HG03103 (cell line): ENCODE measurements around the gene XCL2.
A peak's percentile ranks its signal among the peaks of the same experiment; 100 is the strongest.
"Not testable (repeated sequence)": the region's sequence is repeated elsewhere in the genome, so short reads cannot be mapped to it uniquely, and the experiment has no call there.

Experiments
- ATAC-seq: cut with Tn5 transposase; IDR thresholded peaks from one replicate; pipeline ENCODE4 v1.9.1; 2021; ENCODE audit warnings: low read depth; ENCODE audit not compliant: unreplicated experiment

Gene XCL2

DNA sequence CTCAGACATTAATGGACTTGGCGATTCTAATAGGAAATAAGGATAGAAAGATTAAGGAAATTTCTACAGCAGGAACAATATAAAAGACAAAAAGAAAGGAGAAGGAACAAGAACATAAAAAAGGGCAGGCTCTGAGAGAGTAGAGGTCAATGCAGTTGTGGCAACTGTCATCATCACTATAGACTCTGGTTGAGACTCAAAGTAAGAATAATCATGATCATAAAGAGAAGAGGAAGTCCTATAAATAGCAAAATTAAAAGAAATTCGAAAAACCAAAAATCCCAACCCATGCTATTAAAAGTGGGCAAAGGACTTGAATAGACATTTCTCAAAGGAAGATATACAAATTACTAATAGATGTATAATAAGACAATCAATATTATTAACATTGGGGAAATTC lies 18.2 kb upstream of the XCL2 start:
- no peak for ATAC-seq

- no peak for ATAC-seq
Observed at GRCh38 chr1:168560370-168560769, 16.6 kb upstream of the XCL2 start.

GRCh38 chr1:168556647-168557046 lies 12.8 kb upstream of the XCL2 start:
- ATAC-seq: no peak

DNA sequence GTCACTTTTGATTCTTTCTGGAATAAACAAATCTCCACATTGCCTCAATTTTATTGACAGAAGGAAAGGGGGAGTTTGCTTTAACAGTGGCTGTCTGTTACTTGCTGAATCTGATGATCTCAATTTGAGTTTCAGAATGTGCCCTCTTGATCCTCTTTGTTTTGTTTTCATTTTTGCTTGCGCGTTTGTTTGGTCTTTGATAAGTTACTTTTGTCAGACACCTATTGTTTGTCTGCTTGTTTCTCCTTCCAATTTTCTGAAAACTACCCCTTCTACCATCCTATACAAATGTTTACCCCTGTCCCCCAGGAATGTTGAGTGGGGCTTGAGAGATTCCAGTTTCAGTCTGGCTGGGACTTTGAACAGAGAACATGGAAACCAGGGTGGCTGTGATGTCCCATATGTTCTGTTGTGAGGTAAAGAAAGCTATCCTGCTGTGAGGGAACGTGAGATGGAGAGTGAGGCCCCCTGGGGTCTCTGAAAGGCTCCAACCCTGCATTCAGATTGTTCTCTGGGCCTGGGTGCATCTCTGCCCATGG lies 11.8 kb upstream of the XCL2 start:
- ATAC-seq: no peak

DNA sequence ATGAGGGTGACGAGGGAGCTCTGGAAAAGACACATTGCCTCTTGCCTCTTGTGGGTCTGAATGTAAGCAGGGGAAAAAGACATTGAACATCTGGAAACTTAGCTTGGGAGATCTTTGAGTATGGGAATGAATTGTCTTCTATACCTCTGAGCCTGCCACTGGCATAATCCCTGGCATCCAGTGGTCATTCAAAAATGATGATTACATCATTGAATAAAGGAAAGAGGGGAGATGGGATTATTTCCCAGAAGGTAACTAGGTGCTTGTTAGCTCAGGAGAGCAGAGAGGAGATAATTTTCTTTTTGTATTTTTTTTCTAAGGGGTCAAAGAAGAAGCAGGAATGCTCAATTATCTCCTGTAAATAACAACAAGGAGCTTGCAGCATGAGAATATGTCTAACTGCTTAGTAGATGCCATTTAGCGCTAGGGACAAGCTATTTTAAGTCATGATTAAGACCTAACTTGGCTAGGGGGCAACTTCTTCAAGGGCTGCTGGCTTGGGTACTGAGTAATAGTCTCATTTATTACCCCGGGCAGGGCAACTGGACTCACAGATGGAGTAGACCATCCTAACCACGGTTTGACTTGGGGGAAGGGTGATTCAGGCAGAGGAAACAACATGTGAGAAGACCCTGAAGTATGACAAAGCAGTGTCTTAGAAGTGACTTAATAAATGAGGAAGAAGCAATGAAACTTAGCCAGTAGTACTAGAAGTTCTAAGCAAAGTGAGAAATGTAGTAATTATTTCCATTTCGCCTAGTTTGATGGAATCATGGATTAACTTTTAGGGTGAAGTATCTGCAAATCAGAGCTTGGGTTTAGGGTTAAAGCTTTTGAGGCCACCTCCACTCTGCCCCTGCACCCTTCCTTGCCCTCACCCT lies 11.0 kb upstream of the XCL2 start:
- ATAC-seq: no peak

GRCh38 chr1:168553680-168554553 lies 10.1 kb upstream of the XCL2 start:
- no peak for ATAC-seq

- ATAC-seq: no peak
Observed at GRCh38 chr1:168552961-168553360, 9.2 kb upstream of the XCL2 start.

DNA sequence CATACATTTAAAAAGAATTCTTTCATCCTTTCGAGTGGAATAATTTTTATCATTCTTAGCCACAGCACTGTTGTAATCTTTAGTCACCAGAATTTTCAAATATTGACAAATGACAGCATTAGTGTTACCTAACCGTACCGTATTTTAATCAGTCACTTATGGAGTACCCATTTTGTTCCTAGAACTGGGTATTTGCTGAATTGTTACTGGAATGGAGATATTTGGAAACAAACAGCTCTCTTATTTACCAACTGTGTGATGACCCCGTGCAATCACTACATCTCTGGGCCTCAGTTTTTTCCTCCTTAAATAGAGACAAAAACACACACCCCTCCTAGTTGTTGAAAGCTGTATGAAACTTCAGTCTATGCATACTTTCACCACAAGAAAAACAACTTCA lies 7.9 kb upstream of the XCL2 start:
- no peak for ATAC-seq

GRCh38 chr1:168550971-168551370 lies 7.2 kb upstream of the XCL2 start:
- no peak for ATAC-seq

GRCh38 chr1:168546553-168546895 lies 2.7 kb upstream of the XCL2 start:
- not testable (repeated sequence) for ATAC-seq

DNA sequence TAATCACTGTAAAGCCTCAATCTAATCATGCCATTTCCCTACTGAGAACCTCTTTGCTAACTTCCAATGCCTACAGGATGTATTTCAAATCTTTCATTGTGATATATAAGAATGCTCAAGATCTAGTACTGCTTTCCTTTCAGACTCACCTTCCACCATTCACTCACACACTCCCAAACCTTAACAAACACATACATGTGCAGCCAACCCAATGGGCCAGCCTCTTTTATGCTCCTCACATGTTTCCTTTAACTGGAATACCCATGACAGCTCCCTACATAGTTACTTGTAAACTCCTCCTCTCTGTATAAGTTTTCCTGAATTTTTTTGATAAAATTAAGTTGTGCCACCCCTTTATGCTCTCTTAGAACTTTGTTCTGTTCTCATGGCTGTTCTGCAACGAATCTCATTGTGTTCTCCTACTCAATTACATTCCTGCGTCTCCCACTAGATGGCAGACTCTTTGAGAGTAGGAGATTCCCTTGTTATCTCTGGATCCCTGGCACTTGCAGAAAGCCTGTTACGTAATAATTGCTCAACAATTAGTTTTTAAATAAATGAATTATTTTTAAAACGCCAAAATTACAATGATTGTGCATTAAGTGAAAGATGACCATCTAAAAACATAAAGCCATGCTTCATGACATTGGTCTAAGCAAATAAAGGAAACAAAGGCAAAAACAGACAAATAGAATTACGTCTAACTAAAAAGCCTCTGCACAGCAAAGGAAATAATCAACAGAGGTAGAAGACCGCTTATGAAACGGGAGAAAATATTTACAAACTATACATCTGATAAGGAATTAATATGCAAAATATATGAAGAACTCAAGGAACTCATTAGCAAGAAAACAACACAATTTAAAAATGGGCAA lies 2.1 kb upstream of the XCL2 start:
- ATAC-seq: not testable (repeated sequence)

DNA sequence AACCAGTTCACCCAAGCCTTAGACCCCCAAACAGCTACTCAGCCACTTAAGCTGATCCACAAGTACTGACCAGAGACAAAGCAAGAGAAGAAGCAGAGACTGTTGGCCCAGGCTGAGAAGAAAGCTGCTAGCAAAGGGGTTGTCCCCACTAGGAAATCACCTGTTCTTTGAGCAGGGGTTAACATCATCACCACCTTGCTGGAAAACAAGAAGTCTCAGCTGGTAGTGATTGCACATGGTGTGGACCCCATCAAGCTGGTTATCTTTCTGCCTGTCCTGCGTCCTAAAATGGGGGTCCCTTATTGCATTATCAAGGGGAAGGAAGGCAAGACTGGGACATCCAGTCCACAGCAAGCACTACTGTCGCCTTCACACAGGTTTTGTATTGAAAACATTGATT lies 819 bp downstream of the XCL2 start:
- not testable (repeated sequence) for ATAC-seq

DNA sequence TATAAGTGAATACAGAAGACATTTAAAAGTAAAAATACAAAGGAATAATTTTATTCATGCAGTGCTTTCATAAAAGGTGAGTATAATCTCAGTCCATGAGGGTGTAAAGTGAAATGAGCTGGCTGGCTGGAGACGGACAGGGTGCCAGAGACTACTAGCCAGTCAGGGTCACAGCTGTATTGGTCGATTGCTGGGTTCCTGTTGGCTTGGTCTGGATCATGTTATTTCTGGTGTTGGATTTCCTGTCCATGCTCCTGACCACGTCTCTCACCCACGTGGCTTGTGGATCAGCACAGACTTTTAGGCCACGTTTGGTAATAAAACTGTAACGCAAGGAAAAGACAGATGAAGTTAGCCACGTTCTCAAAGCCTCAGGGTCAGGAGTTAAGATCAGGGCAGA lies 3.0 kb downstream of the XCL2 start:
- not testable (repeated sequence) for ATAC-seq

DNA sequence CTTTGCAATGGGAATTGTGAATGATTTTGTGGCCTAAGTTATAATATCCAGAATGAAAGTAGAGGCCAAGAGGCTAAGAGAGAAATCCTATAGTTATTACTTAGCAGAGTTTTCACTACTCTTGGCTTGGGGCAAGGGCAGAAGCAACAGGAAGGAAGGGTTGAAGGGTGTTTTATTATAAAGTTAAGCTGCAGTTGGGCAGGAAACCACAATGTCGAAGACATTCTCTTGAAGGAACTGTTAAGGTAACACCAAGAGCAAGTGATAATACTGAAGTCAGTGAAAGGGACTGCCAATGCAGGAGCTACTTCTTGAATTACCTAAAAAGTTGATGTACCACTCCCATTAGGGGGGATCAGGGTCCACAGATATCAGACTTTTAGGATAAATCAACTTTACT lies 8.3 kb downstream of the XCL2 start:
- peak; percentile 67 for ATAC-seq

DNA sequence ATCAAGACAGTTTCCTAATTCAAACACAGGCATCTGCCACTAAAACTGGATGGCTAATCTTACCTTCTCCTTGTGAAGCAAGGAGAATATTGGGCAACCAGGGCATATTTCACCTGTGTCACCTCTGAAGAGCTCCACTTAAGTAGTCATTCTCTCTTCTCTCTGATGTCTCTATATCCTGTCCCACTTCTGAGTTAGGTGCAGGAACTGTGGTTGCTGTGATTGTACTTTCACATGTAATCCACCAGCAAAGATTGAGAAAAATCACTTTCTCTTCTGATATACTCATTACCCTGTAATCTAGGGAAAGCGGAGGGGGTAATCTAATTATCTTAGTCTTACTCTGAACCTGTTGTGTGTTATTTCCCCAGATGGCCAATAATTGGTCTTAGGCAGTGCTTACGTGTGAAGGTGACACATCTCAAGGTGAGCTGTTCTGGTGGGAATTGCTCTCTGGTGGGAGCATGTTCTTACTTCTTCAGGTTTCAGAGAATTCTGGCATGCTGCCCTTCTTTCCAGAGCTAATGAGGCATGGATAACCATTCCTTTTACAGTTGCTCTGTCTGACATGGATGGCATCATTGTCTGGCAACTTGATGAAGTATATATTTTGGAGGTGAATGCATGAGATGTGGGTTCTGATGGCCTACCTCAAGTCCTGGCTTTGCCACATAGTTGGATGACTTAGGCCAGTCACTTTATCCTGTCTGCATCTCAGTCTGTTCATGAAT lies 12.0 kb downstream of the XCL2 start:
- ATAC-seq: no peak

GRCh38 chr1:168529518-168529917 lies 14.3 kb downstream of the XCL2 start:
- ATAC-seq: no peak

- ATAC-seq: no peak
Observed at GRCh38 chr1:168521401-168522000, 22.3 kb downstream of the XCL2 start.

- ATAC-seq: no peak
Observed at GRCh38 chr1:168520832-168521231, 23.0 kb downstream of the XCL2 start.

DNA sequence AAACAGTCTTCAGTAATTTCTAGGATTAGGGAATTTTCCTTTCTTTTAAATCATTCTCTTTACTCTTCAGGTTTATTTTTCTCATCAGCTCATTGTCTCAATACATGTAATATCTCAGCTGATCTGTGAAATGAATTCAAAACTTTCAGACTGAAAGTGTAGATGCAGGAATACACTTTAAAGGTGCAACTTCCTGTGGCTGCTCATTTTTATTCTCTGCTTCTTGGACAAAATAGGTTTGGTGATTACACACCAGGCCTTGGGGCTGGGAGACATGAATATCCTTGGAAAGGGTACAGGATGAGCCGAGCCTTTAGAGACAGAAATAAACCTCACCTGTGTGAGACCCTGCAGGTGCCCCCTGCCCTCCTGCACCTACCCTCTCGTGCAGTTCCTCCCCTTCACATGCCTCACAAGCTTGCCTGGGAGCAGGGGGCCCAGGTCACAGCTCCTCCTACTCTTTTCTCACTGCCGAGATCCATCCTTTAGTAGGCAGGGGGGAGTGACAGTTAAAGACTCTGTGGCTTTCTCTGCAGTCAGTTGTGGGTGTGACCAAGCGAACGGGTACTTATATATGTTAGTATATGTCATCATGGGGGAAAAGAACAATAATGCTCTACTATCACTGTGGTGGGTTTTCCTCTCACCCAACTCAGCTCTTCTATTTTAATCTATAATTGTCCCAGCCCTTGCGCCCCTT lies 23.6 kb downstream of the XCL2 start:
- ATAC-seq: no peak
